ACC112 (cell line): Measurements from ENCODE around the gene ZNF285.
"Not testable (repeated sequence)": the region's sequence is repeated elsewhere in the genome, so short reads cannot be mapped to it uniquely, and the experiment has no call there.

Experiments used
- H2AFZ ChIP-seq: fragments of 200-600 bp; sonication (generic); one replicate; pipeline ENCODE4 v1.6.0; 2017; ENCODE audit warnings: antibody characterized with exemption, low read length; ENCODE audit not compliant: unreplicated experiment
- H3K27ac ChIP-seq: fragments of 200-600 bp; sonication (generic); 2 replicates; pipeline ENCODE4 v1.5.1; 2014; ENCODE audit warnings: low read depth, mild to moderate bottlenecking, antibody characterized with exemption, low read length, moderate library complexity
- H3K27me3 ChIP-seq: fragments of 200-600 bp; sonication (generic); 2 replicates; pipeline ENCODE4 v1.6.1; 2014; ENCODE audit warnings: mild to moderate bottlenecking, antibody characterized with exemption, low read length, moderate library complexity, mixed read lengths; ENCODE audit not compliant: insufficient read depth
- H3K36me3 ChIP-seq: fragments of 200-600 bp; sonication (generic); 2 replicates; pipeline ENCODE4 v1.6.1; 2016; ENCODE audit warnings: mild to moderate bottlenecking, antibody characterized with exemption, low read length, moderate library complexity, mixed read lengths; ENCODE audit not compliant: insufficient read depth
- H3K4me1 ChIP-seq: fragments of 200-600 bp; sonication (generic); one replicate; pipeline ENCODE4 v1.6.1; 2016; ENCODE audit warnings: low read length, mixed read lengths; ENCODE audit not compliant: insufficient read depth, unreplicated experiment, control insufficient read depth
- H3K4me3 ChIP-seq: fragments of 200-600 bp; sonication (generic); 2 replicates; pipeline ENCODE4 v1.5.1; 2014; ENCODE audit warnings: mild to moderate bottlenecking, low read depth, low read length
- H3K79me2 ChIP-seq: fragments of 200-600 bp; sonication (generic); one replicate; pipeline ENCODE4 v1.6.0; 2016; ENCODE audit warnings: low read length; ENCODE audit not compliant: control insufficient read depth, unreplicated experiment, insufficient read depth

The ZNF285 gene

DNA sequence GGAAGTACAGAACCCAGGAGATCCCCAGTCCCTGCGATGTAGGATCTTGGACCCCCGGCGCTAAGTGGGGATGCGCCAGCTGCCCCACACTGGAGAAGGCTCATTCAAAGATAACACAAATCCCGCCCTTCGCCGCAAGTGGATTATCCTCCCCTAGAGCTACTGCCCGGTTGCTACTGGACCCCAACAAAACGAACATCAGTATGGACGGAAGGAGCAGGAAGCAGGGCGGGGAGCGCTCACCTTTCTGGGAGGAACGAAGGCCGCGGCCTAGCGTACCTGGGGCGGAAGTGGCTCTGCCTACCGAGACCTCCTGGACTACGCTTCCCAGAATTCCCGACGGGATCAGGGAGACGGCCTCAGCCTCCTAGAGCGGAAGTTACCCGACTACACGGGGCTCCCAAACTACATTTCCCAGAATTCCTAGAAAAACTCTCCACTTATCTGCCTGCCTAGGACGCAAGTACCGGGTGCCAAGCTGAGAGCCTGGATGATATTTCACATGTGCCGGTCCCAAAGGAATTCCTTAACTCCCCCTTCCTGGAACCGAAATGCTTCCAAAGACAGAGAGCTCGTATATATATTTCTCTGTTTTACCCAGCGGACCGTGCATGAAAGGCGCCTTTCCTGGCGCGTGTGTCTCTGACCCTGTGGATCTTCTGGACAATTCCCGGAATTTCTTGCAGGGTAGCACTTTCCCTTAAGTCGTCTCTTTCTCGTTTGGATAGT, 44.9 kb downstream of the ZNF285 start, which contains the start of gene ZNF112:
ZNF112 (minus strand) TSS at position 298 of the 729 bp plus-strand sequence. CDS start 16,141 bp downstream, outside the sequence.
- Histone ChIP-seq H3K27ac (no peak within 1 kb of the TSS), H3K36me3 (peaks cover 11% of the 10 kb centered on the region; the same call in 1 of the 2 replicates), H3K4me3 (peak within 1 kb of the TSS; percentile 84), H3K4me1 (no peaks in the 10 kb centered on the region), H3K27me3 (no peaks in the 10 kb centered on the region), H3K79me2 (peaks cover 13% of the 10 kb centered on the region), H2AFZ (peak within 1 kb of the TSS; percentile 98)

DNA sequence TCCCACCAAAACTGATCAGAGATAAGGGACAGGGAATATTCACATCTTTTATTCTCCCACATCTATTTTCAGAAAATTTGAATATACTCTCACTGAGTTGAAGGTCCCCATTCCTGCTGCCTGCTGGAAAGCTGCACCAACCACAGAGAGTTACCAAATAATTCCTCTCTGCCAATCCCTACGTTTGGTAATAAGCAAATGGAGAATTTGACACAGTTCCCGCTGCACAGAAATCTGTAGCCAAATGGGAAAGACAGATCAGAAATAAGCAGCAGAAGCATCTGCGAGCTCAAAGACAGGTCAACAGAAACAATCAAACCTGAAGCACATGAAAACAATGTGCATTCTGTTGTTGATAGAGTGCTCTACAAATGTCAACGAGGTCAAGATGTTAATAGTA, 54.9 kb downstream of the ZNF285 start:
- H3K27me3 ChIP-seq: no peaks in the 10 kb centered on the region
- H2AFZ ChIP-seq: no peak overlapping the region
- H3K36me3 ChIP-seq: peaks cover 6% of the 10 kb centered on the region; the same call in 1 of the 2 replicates
- H3K4me3 ChIP-seq: no peak overlapping the region
- H3K79me2 ChIP-seq: peaks cover 8% of the 10 kb centered on the region
- no peaks in the 10 kb centered on the region for H3K4me1 ChIP-seq
- H3K27ac ChIP-seq: no peak overlapping the region

DNA sequence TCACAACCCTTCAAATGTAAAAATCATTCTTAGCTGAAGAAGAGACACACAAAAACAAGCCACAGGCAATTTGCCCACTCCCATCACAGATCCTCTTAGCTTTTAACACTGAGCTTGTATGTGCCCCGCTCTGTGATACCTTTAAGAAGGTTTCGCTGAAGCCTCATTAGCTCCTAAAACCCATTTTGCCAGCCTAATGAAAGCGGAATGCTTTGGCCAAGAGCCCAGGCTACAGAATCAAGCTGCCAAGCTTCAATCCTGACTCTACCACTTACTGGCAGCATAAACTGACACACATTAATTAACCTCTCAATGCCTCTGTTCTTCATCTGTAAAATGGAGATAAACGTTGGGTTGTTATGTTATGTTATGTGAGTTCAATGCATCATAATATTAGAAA, 55.4 kb downstream of the ZNF285 start:
- H3K79me2 ChIP-seq: peaks cover 8% of the 10 kb centered on the region
- peaks cover 11% of the 10 kb centered on the region; the same call in 1 of the 2 replicates for H3K36me3 ChIP-seq
- H3K27me3 ChIP-seq: no peaks in the 10 kb centered on the region
- no peak overlapping the region for H3K27ac ChIP-seq
- H3K4me1 ChIP-seq: no peaks in the 10 kb centered on the region
- H3K4me3 ChIP-seq: no peak overlapping the region
- no peak overlapping the region for H2AFZ ChIP-seq

DNA sequence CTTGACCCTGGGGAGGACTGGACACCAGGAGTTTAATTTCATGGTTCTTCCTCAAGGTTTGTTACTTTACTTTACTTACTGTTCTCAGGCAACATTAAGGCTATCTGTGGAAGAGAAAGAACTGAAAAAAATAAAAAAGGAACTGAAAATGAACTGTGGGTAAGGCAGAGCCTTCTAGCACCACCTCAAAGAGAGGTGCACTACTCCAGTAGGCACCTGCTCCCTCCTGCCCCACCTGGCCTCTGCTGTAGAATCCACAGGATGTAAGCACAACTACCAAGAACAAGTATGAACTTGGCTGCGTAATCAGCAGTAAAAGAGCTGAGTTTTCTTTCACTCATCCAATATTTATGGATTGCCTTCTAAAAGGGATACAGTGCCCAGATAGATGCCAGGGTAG, 57.2 kb downstream of the ZNF285 start:
- Histone ChIP-seq H2AFZ (no peak overlapping the region), H3K27ac (no peak overlapping the region), H3K4me3 (no peak overlapping the region), H3K36me3 (peaks cover 15% of the 10 kb centered on the region), H3K4me1 (no peaks in the 10 kb centered on the region), H3K27me3 (no peaks in the 10 kb centered on the region), H3K79me2 (peaks cover 5% of the 10 kb centered on the region)

DNA sequence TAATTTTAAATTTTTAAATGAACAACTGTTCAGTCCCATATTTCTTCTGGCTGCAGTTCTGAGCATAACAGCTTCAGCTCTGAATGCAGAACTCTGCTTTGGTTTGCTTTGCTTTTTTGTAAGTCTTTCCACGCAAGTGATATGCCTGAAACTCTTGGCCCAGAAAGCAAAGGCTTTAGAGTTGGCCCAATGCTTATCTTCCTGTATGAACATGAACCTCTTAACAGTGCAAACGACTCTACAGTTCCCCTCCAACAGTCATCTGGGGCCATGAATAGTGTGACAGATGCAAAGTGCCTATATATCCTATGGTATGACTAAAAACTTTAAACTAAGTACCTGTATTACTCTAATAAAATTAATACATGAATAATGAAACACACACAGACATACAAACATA, 59.6 kb downstream of the ZNF285 start:
- H3K27me3 ChIP-seq: no peaks in the 10 kb centered on the region
- no peak overlapping the region for H3K27ac ChIP-seq
- peaks cover 24% of the 10 kb centered on the region for H3K36me3 ChIP-seq

DNA sequence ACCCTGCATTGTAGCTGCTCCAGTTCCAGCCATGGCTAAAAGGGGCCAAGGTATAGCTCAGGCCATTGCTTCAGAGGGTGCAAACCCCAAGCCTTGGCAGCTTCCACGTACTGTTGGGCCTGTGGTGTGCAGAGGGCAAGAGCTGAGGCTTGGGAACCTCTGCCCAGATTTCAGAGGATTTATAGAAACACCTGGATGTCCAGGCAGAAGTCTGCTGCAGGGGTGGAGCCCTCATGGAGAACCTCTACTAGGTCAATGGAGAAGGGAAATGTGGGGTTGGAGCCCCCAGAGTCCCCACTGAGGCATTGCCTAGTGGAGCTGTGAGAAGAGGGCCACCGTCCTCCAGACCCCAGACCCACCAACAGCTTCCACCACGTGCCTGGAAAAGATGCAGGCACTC, 66.8 kb downstream of the ZNF285 start:
- H3K27ac ChIP-seq, H3K4me1 ChIP-seq, H3K4me3 ChIP-seq, H3K79me2 ChIP-seq, H3K27me3 ChIP-seq, H2AFZ ChIP-seq: not testable (repeated sequence)
- peaks cover 79% of the 10 kb centered on the region for H3K36me3 ChIP-seq

More for the DNA sequence above, 59.6 kb downstream of the ZNF285 start:
- Histone ChIP-seq H3K4me1 (no peaks in the 10 kb centered on the region), H3K4me3 (no peak overlapping the region), H3K79me2 (peaks cover 3% of the 10 kb centered on the region), H2AFZ (no peak overlapping the region)
